Measurements from ENCODE around the gene C1QTNF3. TPM values are rescaled to one million over a fixed set of nuclear protein-coding genes. Genes with fewer than 3 reads are reported as not detected.

The C1QTNF3 gene
- total RNA-seq, 2 experiments from 2014 or later, result 3.6 to 7.5 TPM

DNA sequence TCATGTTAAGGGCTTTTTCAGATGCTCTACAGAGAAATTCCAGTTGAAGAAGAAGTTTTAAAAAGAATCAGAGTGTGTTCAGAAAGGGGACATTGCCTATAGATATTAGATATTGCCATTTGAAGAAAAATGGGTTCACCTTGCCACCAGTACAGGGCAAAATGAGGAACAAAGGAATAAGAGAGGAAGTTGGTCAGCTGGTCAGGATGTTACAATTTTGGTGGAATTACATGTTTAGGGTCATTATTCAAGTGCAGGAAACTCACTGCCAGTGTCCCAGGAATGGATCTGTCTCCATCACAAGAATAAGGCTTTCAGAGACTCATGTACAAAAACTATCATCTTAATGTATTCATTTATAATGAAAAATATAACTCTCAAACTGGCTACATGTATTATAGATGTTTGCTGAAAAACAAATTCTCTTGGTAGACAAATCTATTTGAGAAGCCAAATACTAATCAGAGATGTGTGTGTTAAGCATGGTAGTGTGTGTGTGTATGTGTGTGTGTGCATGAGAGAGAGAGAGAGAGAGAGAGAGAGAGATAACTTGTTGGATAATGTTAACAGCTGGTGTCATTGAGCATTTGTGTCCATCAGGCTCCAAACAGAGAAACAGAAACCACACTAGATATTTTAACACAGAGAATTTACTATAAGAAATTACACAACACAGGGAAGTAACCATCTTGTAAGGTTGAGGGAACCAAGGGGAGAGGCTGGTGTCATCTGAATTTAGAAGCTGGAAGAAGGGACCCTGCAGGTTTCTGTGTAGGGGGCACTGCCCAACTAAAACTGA, 5.0 kb upstream of the C1QTNF3 start:
- H4K20me1 ChIP-seq (ENCODE audit: insufficient read depth, low read length), result no peaks in the 10 kb centered on the region
- no TSS peak for BruUV-seq (replicated peaks)
- H3K9me3 ChIP-seq (ENCODE audit: low read length), result no peaks in the 10 kb centered on the region
- DNase-seq (ENCODE audit: low spot score), result no peak
- ChIA-PET POLR2A (interaction anchor here (1.2 kb wide), 1 partner anchor 113 kb away, joined by 3 read pairs; no protein-coding TSS in a partner anchor), CTCF (ENCODE audit: unreplicated experiment) (no interaction called here)
- H3K4me2 ChIP-seq (ENCODE audit: low read length), result no peak overlapping the region
- no peaks in the 10 kb centered on the region for H3K79me2 ChIP-seq (ENCODE audit: insufficient read depth, low read depth, low read length)
- H3K4me1 ChIP-seq (ENCODE audit: insufficient read depth, low read length, poor library complexity, severe bottlenecking), result no peaks in the 10 kb centered on the region
- H3K9me2 ChIP-seq (ENCODE audit: insufficient read depth, low read length), result no peaks in the 10 kb centered on the region
- no peak overlapping the region for H2AFZ ChIP-seq (ENCODE audit: low read length)
- no peak overlapping the region for H3K27ac ChIP-seq (ENCODE audit: low read depth, low read length, poor library complexity, severe bottlenecking)
- intact Hi-C loops (cut with micrococcal nuclease; ENCODE audit: unreplicated experiment), result no loop called here
- no peak overlapping the region for H3K4me3 ChIP-seq (ENCODE audit: low read depth, low read length, poor library complexity, severe bottlenecking)
- TF ChIP-seq CTCF (conservative IDR thresholded peaks at IDR 0.05; ENCODE audit: low read length) (no peak), EZH2phosphoT487 (IDR thresholded peaks at IDR 0.05; ENCODE audit: borderline replicate concordance, low read depth, low read length) (no peak)
- no peaks in the 10 kb centered on the region for H3K36me3 ChIP-seq (ENCODE audit: insufficient read depth, low read length)

DNA sequence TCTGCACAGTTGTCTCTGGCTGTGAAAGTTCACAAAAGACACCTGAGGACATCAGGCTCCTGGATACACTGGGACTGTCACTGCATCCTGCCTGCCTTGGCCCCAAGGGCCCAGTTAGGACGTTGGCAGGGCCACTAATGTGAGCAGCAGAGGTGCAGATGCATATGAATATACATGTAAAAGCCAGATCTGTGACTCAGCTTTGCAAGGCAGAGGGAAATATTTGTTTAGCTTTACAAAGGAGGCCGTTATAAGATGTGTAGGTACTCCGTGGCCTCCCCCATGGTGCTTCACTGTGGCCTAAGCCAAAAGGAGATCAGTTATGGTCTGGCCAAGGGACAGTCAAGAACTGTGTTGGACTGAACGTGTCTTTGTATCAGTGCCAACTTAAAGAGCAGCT, 4.1 kb upstream of the C1QTNF3 start:
- no peak for DNase-seq (ENCODE audit: low spot score)
- no peaks in the 10 kb centered on the region for H3K9me3 ChIP-seq (ENCODE audit: low read length)
- no peaks in the 10 kb centered on the region for H3K36me3 ChIP-seq (ENCODE audit: insufficient read depth, low read length)
- intact Hi-C loops (cut with micrococcal nuclease; ENCODE audit: unreplicated experiment), result no loop called here
- H3K79me2 ChIP-seq (ENCODE audit: insufficient read depth, low read depth, low read length), result no peaks in the 10 kb centered on the region
- TF ChIP-seq CTCF (conservative IDR thresholded peaks at IDR 0.05; ENCODE audit: low read length) (no peak), EZH2phosphoT487 (IDR thresholded peaks at IDR 0.05; ENCODE audit: borderline replicate concordance, low read depth, low read length) (no peak)
- no peaks in the 10 kb centered on the region for H3K4me1 ChIP-seq (ENCODE audit: insufficient read depth, low read length, poor library complexity, severe bottlenecking)
- BruUV-seq (replicated peaks), result no TSS peak
- no peaks in the 10 kb centered on the region for H3K9me2 ChIP-seq (ENCODE audit: insufficient read depth, low read length)
- H2AFZ ChIP-seq (ENCODE audit: low read length), result no peak overlapping the region
- ChIA-PET POLR2A (no interaction called here), CTCF (ENCODE audit: unreplicated experiment) (no interaction called here)
- no peak overlapping the region for H3K27ac ChIP-seq (ENCODE audit: low read depth, low read length, poor library complexity, severe bottlenecking)
- H4K20me1 ChIP-seq (ENCODE audit: insufficient read depth, low read length), result no peaks in the 10 kb centered on the region
- H3K4me2 ChIP-seq (ENCODE audit: low read length), result no peak overlapping the region
- H3K4me3 ChIP-seq (ENCODE audit: low read depth, low read length, poor library complexity, severe bottlenecking), result no peak overlapping the region

DNA sequence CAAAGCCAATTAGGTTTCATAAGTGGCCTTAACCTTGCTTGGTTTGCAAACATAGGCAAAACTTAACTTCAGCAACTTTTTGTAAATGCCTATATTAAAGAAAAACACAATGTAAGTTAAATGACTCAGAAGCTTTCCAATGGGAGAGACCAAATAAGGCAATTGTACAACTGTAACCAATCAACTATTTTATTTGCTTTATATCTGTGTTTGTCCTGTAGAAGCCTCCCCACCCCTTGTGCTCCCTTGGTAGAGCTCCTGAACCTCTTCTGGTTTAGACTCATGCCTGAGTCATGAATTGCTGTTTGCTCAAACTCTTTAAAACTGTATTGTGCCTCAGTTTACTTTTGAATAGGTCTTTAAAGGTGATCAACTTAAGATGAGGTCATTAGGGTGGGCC, 3.0 kb upstream of the C1QTNF3 start:
- CTCF ChIA-PET (ENCODE audit: unreplicated experiment), result no interaction called here
- BruUV-seq (replicated peaks), result no TSS peak

More for the DNA sequence above, 3.0 kb upstream of the C1QTNF3 start:
- Histone ChIP-seq H3K79me2 (ENCODE audit: insufficient read depth, low read depth, low read length) (no peaks in the 10 kb centered on the region), H3K9me3 (ENCODE audit: low read length) (no peaks in the 10 kb centered on the region), H4K20me1 (ENCODE audit: insufficient read depth, low read length) (no peaks in the 10 kb centered on the region), H3K9me2 (ENCODE audit: insufficient read depth, low read length) (no peaks in the 10 kb centered on the region), H2AFZ (ENCODE audit: low read length) (no peak overlapping the region), H3K36me3 (ENCODE audit: insufficient read depth, low read length) (no peaks in the 10 kb centered on the region), H3K4me1 (ENCODE audit: insufficient read depth, low read length, poor library complexity, severe bottlenecking) (no peaks in the 10 kb centered on the region), H3K4me3 (ENCODE audit: low read depth, low read length, poor library complexity, severe bottlenecking) (no peak overlapping the region), H3K27ac (ENCODE audit: low read depth, low read length, poor library complexity, severe bottlenecking) (no peak overlapping the region), H3K4me2 (ENCODE audit: low read length) (no peak overlapping the region)
- intact Hi-C loops (cut with micrococcal nuclease; ENCODE audit: unreplicated experiment), result no loop called here
- TF ChIP-seq CTCF (conservative IDR thresholded peaks at IDR 0.05; ENCODE audit: low read length) (no peak), EZH2phosphoT487 (IDR thresholded peaks at IDR 0.05; ENCODE audit: borderline replicate concordance, low read depth, low read length) (no peak)
- DNase-seq (ENCODE audit: low spot score), result no peak
- POLR2A ChIA-PET, result interaction anchor here (0.8 kb wide), 1 partner anchor 949 kb away, joined by 4 read pairs; no protein-coding TSS in a partner anchor

Data from OCI-LY7 (cell line).